ENCODE data around the gene DAZAP1.

Gene DAZAP1

GRCh38 chr19:1387684-1388636, 19.4 kb upstream of the DAZAP1 start:
- H2BK15ac ChIP-seq (ENCODE audit: low read length), result no peak overlapping the region
- H3K23ac ChIP-seq (ENCODE audit: low read depth, low read length, poor library complexity), result peak overlapping the region; percentile 65
- H3K4me1 ChIP-seq (ENCODE audit: control insufficient read depth in 2 of 2, insufficient read depth in 1 of 2, low read depth in 1 of 2, low read length in 2 of 2), result peaks cover 0 to 4% of the 10 kb centered on the region in 2 donors
- H2AK5ac ChIP-seq (ENCODE audit: low read depth, low read length), result no peak overlapping the region
- H2BK5ac ChIP-seq (ENCODE audit: low read length), result no peak overlapping the region
- H2BK12ac ChIP-seq (ENCODE audit: low read length), result no peak overlapping the region
- no peak overlapping the region for H3K27ac ChIP-seq (replicated peaks; ENCODE audit: low read length)
- no peak overlapping the region for H3K4ac ChIP-seq (ENCODE audit: low read length)
- no peak for DNase-seq (ENCODE audit: low spot score)
- H3K79me1 ChIP-seq (ENCODE audit: low read depth, low read length), result peaks cover 21% of the 10 kb centered on the region
- no peak overlapping the region for H3K4me3 ChIP-seq (ENCODE audit: low read length in 2 of 2)
- H3K27me3 ChIP-seq (ENCODE audit: control insufficient read depth in 3 of 3, insufficient read depth in 3 of 3, low read depth in 1 of 3, low read length in 3 of 3), result peaks cover 0 to 2% (median 0%) of the 10 kb centered on the region in 3 experiments
- H2BK120ac ChIP-seq (ENCODE audit: low read depth, low read length), result no peak overlapping the region
- no peak overlapping the region for H4K8ac ChIP-seq (ENCODE audit: low read depth, low read length)
- no peak overlapping the region for H3K4me2 ChIP-seq (ENCODE audit: insufficient read depth, low read length, poor library complexity, severe bottlenecking)
- no peak overlapping the region for H4K91ac ChIP-seq (ENCODE audit: low read depth, low read length, poor library complexity)
- peaks cover 0 to 4% of the 10 kb centered on the region in 2 donors for H3K9me3 ChIP-seq (replicated peaks in 1 of 2; ENCODE audit: control insufficient read depth in 2 of 2, insufficient read depth in 1 of 2, low read depth in 1 of 2, low read length in 2 of 2)
- H3K36me3 ChIP-seq (replicated peaks in 1 of 2; ENCODE audit: control insufficient read depth in 2 of 2, insufficient read depth in 2 of 2, low read length in 2 of 2), result peaks cover 23 to 38% of the 10 kb centered on the region in 2 donors
- no peak overlapping the region for H2AFZ ChIP-seq (ENCODE audit: low read length)
- no peak overlapping the region for H3K18ac ChIP-seq (ENCODE audit: low read length)
- peak overlapping the region; percentile 70 for H3K9ac ChIP-seq (ENCODE audit: low read depth, low read length, poor library complexity)
- no CpG with 5 or more reads among the region's 45 CpGs for WGBS, 2 donors (ENCODE audit: extremely low coverage in 2 of 2, insufficient read length in 2 of 2, insufficient replicate concordance in 1 of 2)
- H3K14ac ChIP-seq (ENCODE audit: low read length), result no peak overlapping the region

GRCh38 chr19:1388637-1389026, 18.8 kb upstream of the DAZAP1 start:
- H4K8ac ChIP-seq (ENCODE audit: low read depth, low read length), result peak overlapping the region; percentile 97
- WGBS, 2 donors (ENCODE audit: extremely low coverage in 2 of 2, insufficient read length in 2 of 2, insufficient replicate concordance in 1 of 2), result no CpG with 5 or more reads among the region's 17 CpGs

DNA sequence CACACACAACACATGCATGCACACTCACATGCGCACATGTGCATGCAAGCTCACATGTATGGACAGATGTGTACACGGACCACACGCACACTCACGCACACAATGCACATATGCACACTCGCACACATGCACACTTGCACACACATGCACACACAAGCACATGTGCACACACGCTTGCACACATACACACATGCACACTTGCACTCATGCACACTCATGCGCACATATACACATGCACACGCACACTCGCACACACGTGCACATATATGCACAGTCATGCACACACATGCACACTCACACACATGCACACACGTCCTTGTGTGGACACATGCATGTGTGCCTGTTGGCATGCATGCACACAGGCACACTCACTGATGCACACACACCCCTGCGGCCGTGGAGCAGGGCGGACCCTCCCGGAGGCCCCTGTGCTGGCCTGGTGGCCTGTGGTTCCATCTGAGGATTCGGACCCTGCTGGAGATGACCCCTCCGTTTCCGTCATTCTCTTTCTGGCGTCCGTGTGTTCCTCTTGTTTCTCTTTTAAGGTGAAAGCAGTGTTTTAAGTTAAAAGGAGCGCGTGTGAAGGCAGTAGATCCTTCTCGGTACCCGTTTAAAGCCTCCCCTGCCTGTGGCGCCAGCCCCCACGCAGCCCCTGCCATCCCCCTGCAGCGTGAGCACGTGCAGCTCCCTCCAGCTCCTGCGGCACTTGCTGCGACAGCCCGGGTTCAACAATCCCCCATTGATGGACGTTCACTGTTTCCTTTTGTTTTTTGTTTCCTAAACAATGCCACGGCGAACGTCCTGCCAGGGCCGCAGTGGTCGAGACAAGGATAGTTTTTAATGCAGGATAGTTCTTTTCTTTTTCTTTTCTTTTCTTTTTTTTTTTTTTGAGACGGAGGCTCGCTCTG, 18.1 kb upstream of the DAZAP1 start:
- WGBS, 2 donors (ENCODE audit: extremely low coverage in 2 of 2, insufficient read length in 2 of 2, insufficient replicate concordance in 1 of 2), result no CpG with 5 or more reads among the region's 39 CpGs
- peak overlapping the region; percentile 97 for H3K14ac ChIP-seq (ENCODE audit: low read length)

More at GRCh38 chr19:1388637-1389026, 18.8 kb upstream of the DAZAP1 start:
- Histone ChIP-seq H2BK12ac (ENCODE audit: low read length) (peak overlapping the region; percentile 84), H3K4me2 (ENCODE audit: insufficient read depth, low read length, poor library complexity, severe bottlenecking) (no peak overlapping the region), H3K23ac (ENCODE audit: low read depth, low read length, poor library complexity) (peak overlapping the region; percentile 99), H3K79me1 (ENCODE audit: low read depth, low read length) (peaks cover 21% of the 10 kb centered on the region), H3K4me1 (ENCODE audit: control insufficient read depth in 2 of 2, insufficient read depth in 1 of 2, low read depth in 1 of 2, low read length in 2 of 2) (peaks cover 0 to 4% of the 10 kb centered on the region in 2 donors), H3K27ac (replicated peaks; ENCODE audit: low read length) (no peak overlapping the region), H2BK120ac (ENCODE audit: low read depth, low read length) (no peak overlapping the region), H3K9me3 (replicated peaks in 1 of 2; ENCODE audit: control insufficient read depth in 2 of 2, insufficient read depth in 1 of 2, low read depth in 1 of 2, low read length in 2 of 2) (peaks cover 0 to 4% of the 10 kb centered on the region in 2 donors), H3K14ac (ENCODE audit: low read length) (peak overlapping the region; percentile 97), H3K18ac (ENCODE audit: low read length) (no peak overlapping the region), H3K27me3 (ENCODE audit: control insufficient read depth in 3 of 3, insufficient read depth in 3 of 3, low read depth in 1 of 3, low read length in 3 of 3) (peaks cover 0 to 2% (median 0%) of the 10 kb centered on the region in 3 experiments), H3K4me3 (ENCODE audit: low read length in 2 of 2) (peak overlapping the region in 1 of 2 donors; percentile 55), H2BK15ac (ENCODE audit: low read length) (no peak overlapping the region), H2AFZ (ENCODE audit: low read length) (no peak overlapping the region), H3K4ac (ENCODE audit: low read length) (no peak overlapping the region), H2AK5ac (ENCODE audit: low read depth, low read length) (no peak overlapping the region), H4K91ac (ENCODE audit: low read depth, low read length, poor library complexity) (no peak overlapping the region), H3K9ac (ENCODE audit: low read depth, low read length, poor library complexity) (peak overlapping the region; percentile 86), H3K36me3 (replicated peaks in 1 of 2; ENCODE audit: control insufficient read depth in 2 of 2, insufficient read depth in 2 of 2, low read length in 2 of 2) (peaks cover 23 to 43% of the 10 kb centered on the region in 2 donors), H2BK5ac (ENCODE audit: low read length) (no peak overlapping the region)
- no peak for DNase-seq (ENCODE audit: low spot score)

More for the DNA sequence above, 18.1 kb upstream of the DAZAP1 start:
- Histone ChIP-seq H3K79me1 (ENCODE audit: low read depth, low read length) (peaks cover 17% of the 10 kb centered on the region), H3K4me2 (ENCODE audit: insufficient read depth, low read length, poor library complexity, severe bottlenecking) (no peak overlapping the region), H3K18ac (ENCODE audit: low read length) (no peak overlapping the region), H3K27ac (replicated peaks; ENCODE audit: low read length) (no peak overlapping the region), H3K4me1 (ENCODE audit: control insufficient read depth in 2 of 2, insufficient read depth in 1 of 2, low read depth in 1 of 2, low read length in 2 of 2) (peaks cover 0 to 4% of the 10 kb centered on the region in 2 donors), H2BK12ac (ENCODE audit: low read length) (peak overlapping the region; percentile 84), H3K23ac (ENCODE audit: low read depth, low read length, poor library complexity) (peak overlapping the region; percentile 99), H4K8ac (ENCODE audit: low read depth, low read length) (peak overlapping the region; percentile 97), H3K4ac (ENCODE audit: low read length) (no peak overlapping the region), H2BK5ac (ENCODE audit: low read length) (no peak overlapping the region), H3K36me3 (replicated peaks in 1 of 2; ENCODE audit: control insufficient read depth in 2 of 2, insufficient read depth in 2 of 2, low read length in 2 of 2) (peaks cover 23 to 43% of the 10 kb centered on the region in 2 donors), H3K4me3 (ENCODE audit: low read length in 2 of 2) (peak overlapping the region in 1 of 2 donors; percentile 55), H2AK5ac (ENCODE audit: low read depth, low read length) (no peak overlapping the region), H2AFZ (ENCODE audit: low read length) (no peak overlapping the region), H4K91ac (ENCODE audit: low read depth, low read length, poor library complexity) (no peak overlapping the region), H3K27me3 (ENCODE audit: control insufficient read depth in 3 of 3, insufficient read depth in 3 of 3, low read depth in 1 of 3, low read length in 3 of 3) (peaks cover 0 to 2% (median 0%) of the 10 kb centered on the region in 3 experiments), H2BK120ac (ENCODE audit: low read depth, low read length) (no peak overlapping the region), H2BK15ac (ENCODE audit: low read length) (no peak overlapping the region), H3K9ac (ENCODE audit: low read depth, low read length, poor library complexity) (peak overlapping the region; percentile 86), H3K9me3 (replicated peaks in 1 of 2; ENCODE audit: control insufficient read depth in 2 of 2, insufficient read depth in 1 of 2, low read depth in 1 of 2, low read length in 2 of 2) (peaks cover 0 to 4% of the 10 kb centered on the region in 2 donors)
- DNase-seq (ENCODE audit: low spot score), result no peak
